COLO829 (cell line): ENCODE results near the gene PLEKHJ1.

Experiments
- DNase-seq: peaks from one replicate; pipeline ENCODE4 v3.0.0; 2012; ENCODE audit warnings: low spot score

Gene PLEKHJ1

GRCh38 chr19:2249010-2249866 lies 13.1 kb upstream of the PLEKHJ1 start, which contains the start of gene AMH:
AMH (plus strand) TSS chr19:2249323; CDS start chr19:2249333, 10 bp downstream.
- no peak for DNase-seq

- no peak for DNase-seq
Observed at GRCh38 chr19:2248136-2249009, 12.2 kb upstream of the PLEKHJ1 start.

- DNase-seq = no peak
Observed at GRCh38 chr19:2247433-2248101, 11.4 kb upstream of the PLEKHJ1 start.

- no peak for DNase-seq
Observed at GRCh38 chr19:2246801-2247361, 10.8 kb upstream of the PLEKHJ1 start.

GRCh38 chr19:2246014-2246620 lies 10.0 kb upstream of the PLEKHJ1 start:
- no peak for DNase-seq

- no peak for DNase-seq
Observed at GRCh38 chr19:2245273-2245672, 9.1 kb upstream of the PLEKHJ1 start.

- no peak for DNase-seq
Observed at GRCh38 chr19:2244486-2244885, 8.4 kb upstream of the PLEKHJ1 start.

GRCh38 chr19:2244125-2244411 lies 7.9 kb upstream of the PLEKHJ1 start:
- DNase-seq = no peak

- DNase-seq = no peak
Observed at GRCh38 chr19:2243274-2244124, 7.4 kb upstream of the PLEKHJ1 start.

- DNase-seq = no peak
Observed at GRCh38 chr19:2242816-2243215, 6.7 kb upstream of the PLEKHJ1 start.

- no peak for DNase-seq
Observed at GRCh38 chr19:2242092-2242537, 6.0 kb upstream of the PLEKHJ1 start.

GRCh38 chr19:2240881-2241760 lies 5.0 kb upstream of the PLEKHJ1 start:
- no peak for DNase-seq

GRCh38 chr19:2239771-2240770 lies 3.9 kb upstream of the PLEKHJ1 start:
- no peak for DNase-seq

- peak; percentile 39 for DNase-seq
Observed at GRCh38 chr19:2239173-2239572, 3.0 kb upstream of the PLEKHJ1 start.

GRCh38 chr19:2237869-2238153 lies 1.7 kb upstream of the PLEKHJ1 start:
- no peak for DNase-seq

GRCh38 chr19:2237051-2237868 lies 1.1 kb upstream of the PLEKHJ1 start:
- DNase-seq = no peak

GRCh38 chr19:2236064-2236313 lies 140 bp downstream of the PLEKHJ1 start:
- DNase-seq = no peak

GRCh38 chr19:2235381-2236063 lies 607 bp downstream of the PLEKHJ1 start:
- DNase-seq = no peak
